ENCODE data around the gene RAB31. TPM values are rescaled to one million over a fixed set of nuclear protein-coding genes. Genes with fewer than 3 reads are reported as not detected.

Gene RAB31
- total and polyA plus RNA-seq, 2 of the 13 experiments (the other 11 are each of a cell fraction or from before 2014, with no cell fraction given) = 1.1 to 1.7 TPM

DNA sequence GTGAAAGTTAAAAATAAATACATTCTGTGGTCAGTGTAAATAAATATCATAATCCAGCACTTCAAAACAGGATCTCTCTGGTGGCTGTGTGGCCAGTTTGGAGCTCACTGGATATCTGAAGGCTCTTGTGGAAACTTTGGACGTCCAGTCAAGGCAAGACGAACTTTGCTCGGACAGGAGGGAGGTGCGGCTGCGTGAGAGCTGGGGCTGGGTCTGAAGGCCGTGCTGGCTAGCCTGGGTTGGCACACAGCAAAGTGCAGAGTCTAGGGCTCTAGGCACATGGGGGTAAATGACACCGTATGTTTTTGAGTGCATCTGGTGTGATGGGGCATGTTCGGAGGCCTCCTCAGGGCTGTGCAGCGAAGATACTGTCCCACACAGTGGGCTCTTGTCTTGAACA lies 98.8 kb downstream of the RAB31 start (continued):
- TF ChIP-seq ZBTB4 (CRISPR knock-in tag; IDR thresholded peaks at IDR 0.05; ENCODE audit: borderline replicate concordance) (no peak), CBX5 (CRISPR knock-in tag; IDR thresholded peaks at IDR 0.05; ENCODE audit: borderline replicate concordance) (peak; percentile 65; the same call in 1 of the 2 replicates), RORA (CRISPR knock-in tag; IDR thresholded peaks at IDR 0.05) (no peak), STAT5B (CRISPR knock-in tag; IDR thresholded peaks at IDR 0.05) (no peak), MIER3 (CRISPR knock-in tag; IDR thresholded peaks at IDR 0.05; ENCODE audit: borderline replicate concordance) (no peak; the same call in 1 of the 2 replicates), PAWR (CRISPR knock-in tag; IDR thresholded peaks at IDR 0.05; ENCODE audit: borderline replicate concordance) (no peak), KLF9 (CRISPR knock-in tag; IDR thresholded peaks at IDR 0.05; ENCODE audit: low read depth) (no peak), PHB2 (IDR thresholded peaks at IDR 0.05; ENCODE audit: partially characterized antibody) (no peak), ZBED4 (CRISPR knock-in tag; IDR thresholded peaks at IDR 0.05; ENCODE audit: borderline replicate concordance) (no peak), ZNF343 (CRISPR knock-in tag; IDR thresholded peaks at IDR 0.05) (no peak), HOXA9 (CRISPR knock-in tag; IDR thresholded peaks at IDR 0.05; ENCODE audit: borderline replicate concordance) (no peak), GABPA (IDR thresholded peaks at IDR 0.05; ENCODE audit: low read depth, low read length) (no peak), GABPA (CRISPR knock-in tag; IDR thresholded peaks at IDR 0.05; ENCODE audit: low read depth) (no peak), ZNF572 (CRISPR knock-in tag; IDR thresholded peaks at IDR 0.05) (no peak), CAMTA2 (CRISPR knock-in tag; IDR thresholded peaks at IDR 0.05; ENCODE audit: borderline replicate concordance) (no peak), E2F2 (CRISPR knock-in tag; IDR thresholded peaks at IDR 0.05; ENCODE audit: borderline replicate concordance) (no peak), ZNF709 (CRISPR knock-in tag; IDR thresholded peaks at IDR 0.05) (no peak)
- TF ChIP-seq, protein P1, sequence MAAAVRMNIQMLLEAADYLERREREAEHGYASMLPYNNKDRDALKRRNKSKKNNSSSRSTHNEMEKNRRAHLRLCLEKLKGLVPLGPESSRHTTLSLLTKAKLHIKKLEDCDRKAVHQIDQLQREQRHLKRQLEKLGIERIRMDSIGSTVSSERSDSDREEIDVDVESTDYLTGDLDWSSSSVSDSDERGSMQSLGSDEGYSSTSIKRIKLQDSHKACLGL (CRISPR knock-in tag; IDR thresholded peaks at IDR 0.05) = no peak
- TF ChIP-seq, protein P2, sequence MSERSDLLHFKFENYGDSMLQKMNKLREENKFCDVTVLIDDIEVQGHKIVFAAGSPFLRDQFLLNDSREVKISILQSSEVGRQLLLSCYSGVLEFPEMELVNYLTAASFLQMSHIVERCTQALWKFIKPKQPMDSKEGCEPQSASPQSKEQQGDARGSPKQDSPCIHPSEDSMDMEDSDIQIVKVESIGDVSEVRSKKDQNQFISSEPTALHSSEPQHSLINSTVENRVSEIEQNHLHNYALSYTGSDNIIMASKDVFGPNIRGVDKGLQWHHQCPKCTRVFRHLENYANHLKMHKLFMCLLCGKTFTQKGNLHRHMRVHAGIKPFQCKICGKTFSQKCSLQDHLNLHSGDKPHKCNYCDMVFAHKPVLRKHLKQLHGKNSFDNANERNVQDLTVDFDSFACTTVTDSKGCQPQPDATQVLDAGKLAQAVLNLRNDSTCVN (CRISPR knock-in tag; IDR thresholded peaks at IDR 0.05; ENCODE audit: borderline replicate concordance) = no peak
- TF ChIP-seq, protein P3, sequence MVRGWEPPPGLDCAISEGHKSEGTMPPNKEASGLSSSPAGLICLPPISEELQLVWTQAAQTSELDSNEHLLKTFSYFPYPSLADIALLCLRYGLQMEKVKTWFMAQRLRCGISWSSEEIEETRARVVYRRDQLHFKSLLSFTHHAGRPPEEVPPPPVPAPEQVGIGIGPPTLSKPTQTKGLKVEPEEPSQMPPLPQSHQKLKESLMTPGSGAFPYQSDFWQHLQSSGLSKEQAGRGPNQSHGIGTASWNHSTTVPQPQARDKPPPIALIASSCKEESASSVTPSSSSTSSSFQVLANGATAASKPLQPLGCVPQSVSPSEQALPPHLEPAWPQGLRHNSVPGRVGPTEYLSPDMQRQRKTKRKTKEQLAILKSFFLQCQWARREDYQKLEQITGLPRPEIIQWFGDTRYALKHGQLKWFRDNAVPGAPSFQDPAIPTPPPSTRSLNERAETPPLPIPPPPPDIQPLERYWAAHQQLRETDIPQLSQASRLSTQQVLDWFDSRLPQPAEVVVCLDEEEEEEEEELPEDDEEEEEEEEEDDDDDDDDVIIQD (CRISPR knock-in tag; IDR thresholded peaks at IDR 0.05; ENCODE audit: low read depth) = no peak
